Activated T-cell treated with anti-CD3 and anti-CD28 coated beads for 4 hours (primary cell): ENCODE results near the gene CENPP.
"Not testable (repeated sequence)": the region's sequence is repeated elsewhere in the genome, so short reads cannot be mapped to it uniquely, and the experiment has no call there.

Source experiments
- DNase-seq: peaks from one replicate; pipeline ENCODE4 v3.0.0-alpha.2; 2020

Gene CENPP

GRCh38 chr9:92558612-92559374 is 233.0 kb downstream of the CENPP start:
- DNase-seq = no peak

- DNase-seq = no peak
Measured at GRCh38 chr9:92561374-92562330, 235.9 kb downstream of the CENPP start.

- no peak for DNase-seq
Measured at GRCh38 chr9:92562461-92562967, 236.8 kb downstream of the CENPP start.

- DNase-seq = no peak
Measured at GRCh38 chr9:92563116-92564100, 237.7 kb downstream of the CENPP start.

- no peak for DNase-seq
Measured at GRCh38 chr9:92564504-92564903, 238.8 kb downstream of the CENPP start.

- DNase-seq = no peak
Measured at GRCh38 chr9:92564982-92565381, 239.2 kb downstream of the CENPP start.

GRCh38 chr9:92571871-92572270 is 246.1 kb downstream of the CENPP start:
- not testable (repeated sequence) for DNase-seq

GRCh38 chr9:92573612-92574011 is 247.9 kb downstream of the CENPP start:
- not testable (repeated sequence) for DNase-seq

- no peak for DNase-seq
Measured at GRCh38 chr9:92576175-92576574, 250.4 kb downstream of the CENPP start.

- no peak for DNase-seq
Measured at GRCh38 chr9:92589923-92590322, 264.2 kb downstream of the CENPP start.

GRCh38 chr9:92590377-92590776 is 264.6 kb downstream of the CENPP start:
- no peak for DNase-seq

GRCh38 chr9:92592537-92592936 is 266.8 kb downstream of the CENPP start:
- no peak for DNase-seq

- no peak for DNase-seq
Measured at GRCh38 chr9:92592946-92593861, 267.5 kb downstream of the CENPP start.

- DNase-seq = not testable (repeated sequence)
Measured at GRCh38 chr9:92595075-92595474, 269.3 kb downstream of the CENPP start.

GRCh38 chr9:92595930-92596329 is 270.2 kb downstream of the CENPP start:
- DNase-seq = no peak

- no peak for DNase-seq
Measured at GRCh38 chr9:92598382-92598781, 272.6 kb downstream of the CENPP start.

GRCh38 chr9:92599938-92600461 is 274.2 kb downstream of the CENPP start:
- DNase-seq = no peak

- DNase-seq = no peak
Measured at GRCh38 chr9:92600462-92601261, 274.9 kb downstream of the CENPP start.

- no peak for DNase-seq
Measured at GRCh38 chr9:92601451-92601850, 275.7 kb downstream of the CENPP start.

- no peak for DNase-seq
Measured at GRCh38 chr9:92602413-92602812, 276.7 kb downstream of the CENPP start.
